Astrocyte (in vitro differentiated cells and primary cell): Measurements from ENCODE around the gene LRIT2. TPM values are rescaled to one million over a fixed set of nuclear protein-coding genes. Genes with fewer than 3 reads are reported as not detected.
A peak's percentile ranks its signal among the peaks of the same experiment; 100 is the strongest.

Experiments used
- DNase-seq: peaks from one replicate; pipeline ENCODE4 v3.0.0-alpha.2; 2010; ENCODE audit warnings: low read depth
- FAIRE-seq: peaks from 2 replicates; lab custom pipeline; 2011; peaks lifted over from hg19 to GRCh38; lab: Jason Lieb, UNC
- H2AFZ ChIP-seq: 2 replicates; pipeline ENCODE4 v1.6.0; 2012; ENCODE audit warnings: low read depth, low read length, inconsistent platforms
- H3K27ac ChIP-seq: 2 replicates; pipeline ENCODE4 v1.5.1; 2011; ENCODE audit warnings: low read depth, low read length, inconsistent platforms
- H3K27me3 ChIP-seq: 2 replicates; pipeline ENCODE4 v1.6.0; 2011; ENCODE audit warnings: low read length, inconsistent platforms; ENCODE audit not compliant: insufficient read depth
- H3K36me3 ChIP-seq: 2 replicates; pipeline ENCODE4 v1.5.1; 2011; ENCODE audit warnings: low read length, inconsistent platforms; ENCODE audit not compliant: insufficient read depth
- H3K4me1 ChIP-seq: 2 replicates; pipeline ENCODE4 v1.5.1; 2011; ENCODE audit warnings: low read length, inconsistent platforms; ENCODE audit not compliant: insufficient read depth
- H3K4me2 ChIP-seq: 2 replicates; pipeline ENCODE4 v1.6.0; 2012; ENCODE audit warnings: low read length, inconsistent platforms
- H3K4me3 ChIP-seq: 2 replicates; pipeline ENCODE4 v1.5.1; 2011; ENCODE audit warnings: low read depth, mild to moderate bottlenecking, low read length, inconsistent platforms; ENCODE audit not compliant: insufficient read depth
- H3K79me2 ChIP-seq: 2 replicates; pipeline ENCODE4 v1.6.0; 2012; ENCODE audit warnings: mild to moderate bottlenecking, low read length, inconsistent platforms; ENCODE audit not compliant: insufficient read depth
- H3K9ac ChIP-seq: 2 replicates; pipeline ENCODE4 v1.6.0; 2012; ENCODE audit warnings: mild to moderate bottlenecking, low read length, inconsistent platforms
- H3K9me3 ChIP-seq: 2 replicates; pipeline ENCODE4 v1.5.1; 2012; ENCODE audit warnings: low read depth, mild to moderate bottlenecking, low read length, inconsistent platforms; ENCODE audit not compliant: insufficient read depth
- H4K20me1 ChIP-seq: 2 replicates; pipeline ENCODE4 v1.6.0; 2012; ENCODE audit warnings: low read length, inconsistent platforms; ENCODE audit not compliant: insufficient read depth
- H3K27ac Mint-ChIP-seq: one replicate; pipeline ENCODE4 v1.8.0; 2021; ENCODE audit warnings: mild to moderate bottlenecking, mixed read lengths; ENCODE audit not compliant: unreplicated experiment
- H3K27me3 Mint-ChIP-seq: one replicate; pipeline ENCODE4 v1.8.0; 2021; ENCODE audit warnings: low read depth, mixed read lengths; ENCODE audit not compliant: unreplicated experiment
- H3K36me3 Mint-ChIP-seq: one replicate; pipeline ENCODE4 v1.8.0; 2021; ENCODE audit warnings: low read depth, mixed read lengths; ENCODE audit not compliant: unreplicated experiment
- H3K4me1 Mint-ChIP-seq: one replicate; pipeline ENCODE4 v1.8.0; 2021; ENCODE audit warnings: low read depth, mixed read lengths; ENCODE audit not compliant: unreplicated experiment
- H3K4me3 Mint-ChIP-seq: one replicate; pipeline ENCODE4 v1.8.0; 2021; ENCODE audit warnings: mild to moderate bottlenecking, moderate library complexity, mixed read lengths; ENCODE audit not compliant: unreplicated experiment
- H3K9me3 Mint-ChIP-seq: one replicate; pipeline ENCODE4 v1.8.0; 2021; ENCODE audit warnings: mild to moderate bottlenecking, mixed read lengths; ENCODE audit not compliant: unreplicated experiment
- CTCF ChIP-seq: IDR thresholded peaks from 2 replicates; pipeline ENCODE4 v1.5.1; 2011; ENCODE audit warnings: low read depth, mild to moderate bottlenecking, inconsistent platforms, low read length, moderate library complexity; ENCODE audit not compliant: insufficient read depth
- EZH2 ChIP-seq: IDR thresholded peaks from 2 replicates; pipeline ENCODE4 v1.6.1; 2012; ENCODE audit warnings: mild to moderate bottlenecking, low read length, inconsistent platforms; ENCODE audit not compliant: insufficient read depth
- total RNA-seq: library from RNA; stranded (reverse); gene quantifications from 2 replicates; pipeline ENCODE4 v1.2.1, GENCODE V29; 2021

Gene LRIT2
- total RNA-seq, 1 donor from 2014 or later = not detected

- Mint-ChIP-seq H3K36me3 (no peaks in the 10 kb centered on the region), H3K27me3 (no peaks in the 10 kb centered on the region), H3K4me1 (no peaks in the 10 kb centered on the region), H3K9me3 (no peaks in the 10 kb centered on the region), H3K4me3 (no peak overlapping the region), H3K27ac (no peak overlapping the region)
- DNase-seq = peak; percentile 40
- Histone ChIP-seq H3K4me3 (no peak overlapping the region), H3K9me3 (no peaks in the 10 kb centered on the region), H3K27me3 (no peaks in the 10 kb centered on the region), H3K27ac (no peak overlapping the region), H3K9ac (no peak overlapping the region), H3K4me1 (no peaks in the 10 kb centered on the region), H3K79me2 (no peaks in the 10 kb centered on the region), H4K20me1 (no peaks in the 10 kb centered on the region), H3K36me3 (no peaks in the 10 kb centered on the region), H2AFZ (no peak overlapping the region), H3K4me2 (no peak overlapping the region)
- no peak for FAIRE-seq
- TF ChIP-seq EZH2 (no peak), CTCF (no peak)
Measured at GRCh38 chr10:84179059-84179710, 46.2 kb downstream of the LRIT2 start.

- Mint-ChIP-seq H3K4me1 (no peaks in the 10 kb centered on the region), H3K27ac (no peak overlapping the region), H3K36me3 (no peaks in the 10 kb centered on the region), H3K27me3 (no peaks in the 10 kb centered on the region), H3K9me3 (no peaks in the 10 kb centered on the region), H3K4me3 (no peak overlapping the region)
- Histone ChIP-seq H3K4me3 (no peak overlapping the region), H3K27me3 (no peaks in the 10 kb centered on the region), H3K36me3 (no peaks in the 10 kb centered on the region), H3K4me2 (no peak overlapping the region), H2AFZ (no peak overlapping the region), H3K4me1 (no peaks in the 10 kb centered on the region), H3K9me3 (no peaks in the 10 kb centered on the region), H4K20me1 (no peaks in the 10 kb centered on the region), H3K9ac (no peak overlapping the region), H3K79me2 (no peaks in the 10 kb centered on the region), H3K27ac (no peak overlapping the region)
- no peak for FAIRE-seq
- TF ChIP-seq CTCF (no peak), EZH2 (no peak)
- no peak for DNase-seq
Measured at GRCh38 chr10:84178160-84178609, 47.2 kb downstream of the LRIT2 start.

- H3K9me3 Mint-ChIP-seq = no peaks in the 10 kb centered on the region
- Histone ChIP-seq H3K27me3 (no peaks in the 10 kb centered on the region), H2AFZ (no peak overlapping the region), H3K4me3 (no peak overlapping the region), H3K79me2 (no peaks in the 10 kb centered on the region), H3K9ac (no peak overlapping the region), H3K36me3 (no peaks in the 10 kb centered on the region), H3K9me3 (no peaks in the 10 kb centered on the region), H3K4me1 (no peaks in the 10 kb centered on the region), H3K4me2 (no peak overlapping the region), H3K27ac (no peak overlapping the region), H4K20me1 (no peaks in the 10 kb centered on the region)
- DNase-seq (no peak), FAIRE-seq (no peak)
- no peak overlapping the region for H3K27ac Mint-ChIP-seq
- TF ChIP-seq EZH2 (no peak), CTCF (no peak)
- no peak overlapping the region for H3K4me3 Mint-ChIP-seq
- no peaks in the 10 kb centered on the region for H3K27me3 Mint-ChIP-seq
- H3K4me1 Mint-ChIP-seq = no peaks in the 10 kb centered on the region
- no peaks in the 10 kb centered on the region for H3K36me3 Mint-ChIP-seq
Measured at GRCh38 chr10:84177541-84178141, 47.7 kb downstream of the LRIT2 start.
